Endothelial cell of umbilical vein (primary cell): ENCODE results near the gene CYTH2. TPM values are rescaled to one million over a fixed set of nuclear protein-coding genes. Genes with fewer than 3 reads are reported as not detected.

Experiments
- BruUV-seq: library from RNA; stranded (reverse); fragments of 400-500 nt; replicated peaks from 2 replicates; lab custom pipeline; 2021; lab: Mats Ljungman, UMichigan
- CTCF ChIA-PET: fragments of 300-600, 350-600 bp; sonication (Branson Sonifier 250); formaldehyde crosslinking; loops from one replicate; lab custom pipeline; 2021; ENCODE audit warnings: antibody characterized with exemption, inconsistent platforms; lab: Charles Lee
- POLR2A ChIA-PET: fragments of 300-600, 350-600 bp; sonication (Branson Sonifier 250); formaldehyde crosslinking; loops from one replicate; lab custom pipeline; 2021; ENCODE audit warnings: antibody characterized with exemption, inconsistent platforms; lab: Charles Lee
- DNase-seq: peaks from one replicate; pipeline ENCODE4 v3.0.0-alpha.2; 2011; ENCODE audit warnings: low read depth, low spot score
- FAIRE-seq: peaks from 2 replicates; lab custom pipeline; 2011; peaks lifted over from hg19 to GRCh38; lab: Jason Lieb, UNC
- H2AFZ ChIP-seq: 2 replicates; pipeline ENCODE4 v1.6.0; 2012; ENCODE audit warnings: low read depth, low read length, control low read depth, inconsistent platforms
- H3K27ac ChIP-seq: 2 replicates; pipeline ENCODE4 v1.5.1; 2011; ENCODE audit warnings: low read depth, mild to moderate bottlenecking, control low read depth, low read length, moderate library complexity; ENCODE audit not compliant: insufficient read depth
- H3K27me3 ChIP-seq, 2 experiments: 2 replicates each; pipeline versions ENCODE4 v1.6.0 to v1.6.1; 2011; ENCODE audit warnings: low read length in 2 of 2, mixed read lengths in 1 of 2; ENCODE audit not compliant: control insufficient read depth in 2 of 2, insufficient read depth in 2 of 2
- H3K36me3 ChIP-seq, 2 experiments: 2 replicates in 1 of 2; 3 replicates in 1 of 2; pipeline ENCODE4 v1.5.1; 2011; ENCODE audit warnings: low read length in 2 of 2, mild to moderate bottlenecking in 1 of 2, moderate library complexity in 1 of 2; ENCODE audit not compliant: control insufficient read depth in 2 of 2, insufficient read depth in 2 of 2; ENCODE audit errors: extremely low read depth in 1 of 2
- H3K4me1 ChIP-seq: 3 replicates; pipeline ENCODE4 v1.5.1; 2011; ENCODE audit warnings: mild to moderate bottlenecking, low read length; ENCODE audit not compliant: control insufficient read depth, insufficient read depth; ENCODE audit errors: extremely low read depth
- H3K4me2 ChIP-seq: 2 replicates; pipeline ENCODE4 v1.6.1; 2011; ENCODE audit warnings: low read length, control low read depth, mixed read lengths; ENCODE audit not compliant: insufficient read depth
- H3K4me3 ChIP-seq, 3 experiments: fragments of 200-600 bp in 1 of 3; sonication (generic), shearing (Covaris generic) in 1 of 3; replicated peaks in 1 of 3; 2 replicates each; pipeline ENCODE4 v1.5.1; 2011 to 2016; ENCODE audit warnings: control low read depth in 3 of 3, low read length in 3 of 3, mild to moderate bottlenecking in 2 of 3, inconsistent platforms in 1 of 3, low read depth in 1 of 3, moderate library complexity in 1 of 3; ENCODE audit not compliant: insufficient read depth in 1 of 3
- H3K79me2 ChIP-seq: 2 replicates; pipeline ENCODE4 v1.6.0; 2012; ENCODE audit warnings: low read length, inconsistent platforms; ENCODE audit not compliant: control insufficient read depth, insufficient read depth
- H3K9ac ChIP-seq: replicated peaks from 2 replicates; pipeline ENCODE3; 2011; ENCODE audit warnings: low read length, control low read depth; ENCODE audit not compliant: insufficient read depth; ENCODE audit errors: extremely low read depth
- H3K9me1 ChIP-seq: replicated peaks from 3 replicates; pipeline ENCODE4 v1.6.0; 2011; ENCODE audit warnings: mild to moderate bottlenecking, low read length; ENCODE audit not compliant: control insufficient read depth, insufficient read depth; ENCODE audit errors: extremely low read depth
- H3K9me3 ChIP-seq: replicated peaks from 2 replicates; pipeline ENCODE4 v1.5.1; 2012; ENCODE audit warnings: low read length, inconsistent platforms; ENCODE audit not compliant: control insufficient read depth, insufficient read depth
- H4K20me1 ChIP-seq: replicated peaks from 2 replicates; pipeline ENCODE3; 2011; ENCODE audit warnings: mild to moderate bottlenecking, low read length; ENCODE audit not compliant: control insufficient read depth, insufficient read depth; ENCODE audit errors: extremely low read depth
- CTCF ChIP-seq, 2 donors: IDR thresholded peaks; 1 replicate in 1 of 2; 2 replicates in 1 of 2; pipeline ENCODE4 v1.5.1; 2011; ENCODE audit warnings: low read length in 2 of 2, mild to moderate bottlenecking in 2 of 2, moderate library complexity in 2 of 2, control low read depth in 1 of 2, inconsistent platforms in 1 of 2, low read depth in 1 of 2; ENCODE audit not compliant: insufficient read depth in 1 of 2; ENCODE audit errors: extremely low read depth in 1 of 2
- EZH2 ChIP-seq: IDR thresholded peaks from 2 replicates; pipeline ENCODE4 v1.6.1; 2012; ENCODE audit warnings: borderline replicate concordance, low read depth, mild to moderate bottlenecking, moderate library complexity, low read length, inconsistent platforms; ENCODE audit not compliant: severe bottlenecking
- FOS ChIP-seq: IDR thresholded peaks from 2 replicates; pipeline ENCODE4 v1.6.1; 2011; ENCODE audit warnings: mild to moderate bottlenecking, low read length, moderate library complexity, borderline replicate concordance; ENCODE audit not compliant: insufficient read depth
- GATA2 ChIP-seq: IDR thresholded peaks from 2 replicates; pipeline ENCODE4 v1.7.0; 2011; ENCODE audit warnings: low read depth, mild to moderate bottlenecking, moderate library complexity, mixed read lengths, low read length; ENCODE audit not compliant: insufficient read length, insufficient read depth
- JUN ChIP-seq: IDR thresholded peaks from 2 replicates; pipeline ENCODE4 v1.6.1; 2011; ENCODE audit warnings: borderline replicate concordance, low read depth; ENCODE audit not compliant: insufficient read length, insufficient read depth
- MAX ChIP-seq: IDR thresholded peaks from 2 replicates; pipeline ENCODE4 v1.6.1; 2011; ENCODE audit not compliant: insufficient read depth, insufficient read length
- MYC ChIP-seq: IDR thresholded peaks from one replicate; pipeline ENCODE4 v1.6.1; 2011; ENCODE audit warnings: mild to moderate bottlenecking, low read depth, low read length
- POLR2A ChIP-seq: IDR thresholded peaks from 2 replicates; pipeline ENCODE4 v1.6.1; 2012; ENCODE audit warnings: low read depth, mild to moderate bottlenecking, control low read depth, low read length
- POLR2AphosphoS5 ChIP-seq: IDR thresholded peaks from 2 replicates; pipeline ENCODE4 v1.6.1; 2012; ENCODE audit warnings: low read depth, mild to moderate bottlenecking, control low read depth, low read length, moderate library complexity; ENCODE audit not compliant: insufficient read depth
- dilution Hi-C: fragments of 300-500 bp; cut with MboI; formaldehyde crosslinking; loops from one replicate; pipeline ENCODE4 v1.15.0; 2019; ENCODE audit warnings: low sequenced_read_pairs; ENCODE audit not compliant: extremely low pct_ligation_motif_present
- intact Hi-C: fragments of 100-400 bp; cut with micrococcal nuclease; formaldehyde crosslinking; loops from one replicate; pipeline ENCODE4 v1.10.0; 2022
- polyA plus RNA-seq, 4 experiments: library from polyadenylated mRNA; depleted of rRNA in 3 of 4; stranded (reverse) in 3 of 4; unstranded in 1 of 4; fragments of >200 nt; gene quantifications; 2 replicates each; pipeline versions ENCODE4 v1.2.1 to v1.2.3, GENCODE V29; 2011 to 2012; ENCODE audit warnings: missing spikeins in 1 of 4
- total RNA-seq: library from RNA; stranded (reverse); gene quantifications from 2 replicates; pipeline ENCODE4 v1.2.3, GENCODE V29; 2021

Gene CYTH2
- total and polyA plus RNA-seq, 2 donors (not counting 3 experiments of a cell fraction or from before 2014, with no cell fraction given): 98.4 to 119 TPM

- Histone ChIP-seq H3K36me3 (no peaks in the 10 kb centered on the region), H3K79me2 (no peaks in the 10 kb centered on the region), H3K27ac (no peak overlapping the region), H3K4me2 (no peak overlapping the region), H4K20me1 (no peaks in the 10 kb centered on the region), H3K9me3 (no peaks in the 10 kb centered on the region), H3K4me1 (no peaks in the 10 kb centered on the region), H3K27me3 (peaks cover 2 to 7% of the 10 kb centered on the region in 2 experiments), H3K9ac (no peak overlapping the region), H3K4me3 (no peak overlapping the region), H3K9me1 (no peaks in the 10 kb centered on the region), H2AFZ (no peak overlapping the region)
- POLR2A ChIA-PET: interaction anchor here (0.6 kb wide), 1 partner anchor 371 kb away, joined by 3 read pairs; the partner anchor contains the start of gene PPP1R15A
- no peak for FAIRE-seq
- intact Hi-C loops: no loop called here
- CTCF ChIA-PET: interaction anchor here (1.4 kb wide), 1 partner anchor 83 kb away, joined by 6 read pairs; no protein-coding TSS in a partner anchor
- TF ChIP-seq FOS (no peak), GATA2 (no peak), MAX (no peak), CTCF (IDR thresholded peaks at IDR 0.05; ENCODE audit: extremely low read depth in 1 of 2, insufficient read depth in 1 of 2, low read depth in 1 of 2, low read length in 2 of 2) (no peak), POLR2AphosphoS5 (no peak), JUN (no peak), MYC (no peak), POLR2A (no peak), EZH2 (no peak)
- no peak for DNase-seq
- dilution Hi-C loops: no loop called here
- BruUV-seq: no TSS peak
Measured at GRCh38 chr19:48500830-48501493, 31.8 kb downstream of the CYTH2 start.
